Activated T-cell treated with anti-CD3 and anti-CD28 coated beads, Interleukin-2, amount 50 U/mL, for 4 hours (primary cell): Measurements from ENCODE around the gene ANKRD52. TPM values are rescaled to one million over a fixed set of nuclear protein-coding genes. Genes with fewer than 3 reads are reported as not detected.

Experiments used
- ATAC-seq, 2 donors: fragments of 200-7000 bp; cut with Tn5 transposase; one replicate each; pipeline ENCODE4 v1.10.0; 2021
- DNase-seq: peaks from one replicate; pipeline ENCODE4 v3.0.0-alpha.2; 2020
- H3K27me3 Mint-ChIP-seq: one replicate; pipeline ENCODE4 v1.8.0; 2021; ENCODE audit warnings: low read depth, mixed read lengths
- H3K36me3 Mint-ChIP-seq: one replicate; pipeline ENCODE4 v1.8.0; 2022; ENCODE audit warnings: mixed read lengths; ENCODE audit not compliant: insufficient read depth
- H3K4me1 Mint-ChIP-seq: one replicate; pipeline ENCODE4 v1.8.0; 2021; ENCODE audit warnings: low read depth, mixed read lengths
- H3K4me3 Mint-ChIP-seq: one replicate; pipeline ENCODE4 v1.8.0; 2021; ENCODE audit warnings: mild to moderate bottlenecking, moderate library complexity, mixed read lengths
- H3K9me3 Mint-ChIP-seq: one replicate; pipeline ENCODE4 v1.8.0; 2021; ENCODE audit warnings: mixed read lengths
- total RNA-seq, 3 donors: library from RNA; stranded (reverse); gene quantifications; one replicate each; pipeline ENCODE4 v1.2.1, GENCODE V29; 2021

The ANKRD52 gene
- 10 to 100 TPM; 60.8 to 70.3 (median 67.5) TPM for total RNA-seq

- Mint-ChIP-seq H3K4me1 (peaks cover 25% of the 10 kb centered on the region), H3K9me3 (no peaks in the 10 kb centered on the region), H3K36me3 (peaks cover 18% of the 10 kb centered on the region), H3K27me3 (no peaks in the 10 kb centered on the region), H3K4me3 (peak within 1 kb of the TSS; percentile 88)
- ATAC-seq (peak; percentile 94 to 96), DNase-seq (peak; percentile 73)
Observed at GRCh38 chr12:56258068-56258819, at the start of gene ANKRD52. Gene ANKRD52 (minus strand): TSS chr12:56258384. CDS start chr12:56258269, 115 bp downstream.

- Mint-ChIP-seq H3K4me3 (no peak overlapping the region), H3K36me3 (peaks cover 17% of the 10 kb centered on the region), H3K4me1 (no peaks in the 10 kb centered on the region), H3K27me3 (no peaks in the 10 kb centered on the region), H3K9me3 (no peaks in the 10 kb centered on the region)
- DNase-seq (no peak), ATAC-seq (no peak)
Observed at GRCh38 chr12:56307221-56307965, 49.2 kb upstream of the ANKRD52 start.

GRCh38 chr12:56304872-56305590 is 46.8 kb upstream of the ANKRD52 start:
- Mint-ChIP-seq H3K36me3 (peaks cover 15% of the 10 kb centered on the region), H3K4me1 (peaks cover 19% of the 10 kb centered on the region), H3K9me3 (no peaks in the 10 kb centered on the region), H3K4me3 (no peak overlapping the region), H3K27me3 (no peaks in the 10 kb centered on the region)
- no peak for ATAC-seq
- no peak for DNase-seq

GRCh38 chr12:56304276-56304675 is 46.1 kb upstream of the ANKRD52 start:
- H3K27me3 Mint-ChIP-seq, result no peaks in the 10 kb centered on the region
- no peak for DNase-seq
- H3K36me3 Mint-ChIP-seq, result peaks cover 10% of the 10 kb centered on the region
- H3K4me1 Mint-ChIP-seq, result peaks cover 19% of the 10 kb centered on the region
- H3K9me3 Mint-ChIP-seq, result no peaks in the 10 kb centered on the region
- no peak for ATAC-seq
- no peak overlapping the region for H3K4me3 Mint-ChIP-seq

- H3K9me3 Mint-ChIP-seq, result no peaks in the 10 kb centered on the region
- DNase-seq (no peak), ATAC-seq (no peak)
- H3K27me3 Mint-ChIP-seq, result no peaks in the 10 kb centered on the region
- H3K4me3 Mint-ChIP-seq, result peak overlapping the region; percentile 94
- peaks cover 10% of the 10 kb centered on the region for H3K36me3 Mint-ChIP-seq
- H3K4me1 Mint-ChIP-seq, result peaks cover 50% of the 10 kb centered on the region
Observed at GRCh38 chr12:56300644-56301464, 42.7 kb upstream of the ANKRD52 start.

- Mint-ChIP-seq H3K9me3 (no peaks in the 10 kb centered on the region), H3K36me3 (peaks cover 7% of the 10 kb centered on the region), H3K27me3 (no peaks in the 10 kb centered on the region), H3K4me3 (peak within 1 kb of the TSS; percentile 94), H3K4me1 (peaks cover 50% of the 10 kb centered on the region)
- DNase-seq, result peak; percentile 98
- peak; percentile 95 for ATAC-seq
Observed at GRCh38 chr12:56299853-56300643, 41.9 kb upstream of the ANKRD52 start, which contains the start of gene CS. Gene CS (minus strand): TSS chr12:56300330. CDS start chr12:56300201, 129 bp downstream.

- H3K27me3 Mint-ChIP-seq, result no peaks in the 10 kb centered on the region
- no peaks in the 10 kb centered on the region for H3K9me3 Mint-ChIP-seq
- H3K4me1 Mint-ChIP-seq, result peaks cover 50% of the 10 kb centered on the region
- ATAC-seq (peak; percentile 20 to 26), DNase-seq (peak; percentile 9)
- peak overlapping the region; percentile 94 for H3K4me3 Mint-ChIP-seq
- H3K36me3 Mint-ChIP-seq, result peaks cover 5% of the 10 kb centered on the region
Observed at GRCh38 chr12:56299308-56299852, 41.2 kb upstream of the ANKRD52 start.

- no peak for DNase-seq
- Mint-ChIP-seq H3K27me3 (no peaks in the 10 kb centered on the region), H3K36me3 (peaks cover 5% of the 10 kb centered on the region), H3K4me1 (peaks cover 53% of the 10 kb centered on the region), H3K4me3 (peak overlapping the region; percentile 94), H3K9me3 (no peaks in the 10 kb centered on the region)
- no peak for ATAC-seq
Observed at GRCh38 chr12:56298828-56299227, 40.6 kb upstream of the ANKRD52 start.

GRCh38 chr12:56297400-56297799 is 39.2 kb upstream of the ANKRD52 start:
- peak overlapping the region; percentile 45 for H3K4me3 Mint-ChIP-seq
- ATAC-seq (no peak), DNase-seq (no peak)
- peaks cover 56% of the 10 kb centered on the region for H3K4me1 Mint-ChIP-seq
- peaks cover 7% of the 10 kb centered on the region for H3K36me3 Mint-ChIP-seq
- no peaks in the 10 kb centered on the region for H3K9me3 Mint-ChIP-seq
- no peaks in the 10 kb centered on the region for H3K27me3 Mint-ChIP-seq

- H3K9me3 Mint-ChIP-seq, result no peaks in the 10 kb centered on the region
- peaks cover 11% of the 10 kb centered on the region for H3K36me3 Mint-ChIP-seq
- H3K4me1 Mint-ChIP-seq, result peaks cover 54% of the 10 kb centered on the region
- no peak for DNase-seq
- no peaks in the 10 kb centered on the region for H3K27me3 Mint-ChIP-seq
- no peak overlapping the region for H3K4me3 Mint-ChIP-seq
- no peak for ATAC-seq
Observed at GRCh38 chr12:56296295-56296694, 38.1 kb upstream of the ANKRD52 start.

- Mint-ChIP-seq H3K4me1 (peaks cover 54% of the 10 kb centered on the region), H3K4me3 (no peak overlapping the region), H3K27me3 (no peaks in the 10 kb centered on the region), H3K9me3 (no peaks in the 10 kb centered on the region), H3K36me3 (peaks cover 19% of the 10 kb centered on the region)
- ATAC-seq, result no peak
- DNase-seq, result no peak
Observed at GRCh38 chr12:56293795-56294194, 35.6 kb upstream of the ANKRD52 start.

GRCh38 chr12:56288705-56289387 is 30.7 kb upstream of the ANKRD52 start:
- Mint-ChIP-seq H3K4me3 (no peak overlapping the region), H3K4me1 (peaks cover 24% of the 10 kb centered on the region), H3K36me3 (peaks cover 30% of the 10 kb centered on the region)

More at GRCh38 chr12:56288705-56289387, 30.7 kb upstream of the ANKRD52 start:
- Mint-ChIP-seq H3K27me3 (no peaks in the 10 kb centered on the region), H3K9me3 (no peaks in the 10 kb centered on the region)
- no peak for ATAC-seq
- no peak for DNase-seq
